Right atrium auricular region (tissue), 2 donors: ENCODE results near the gene ERP44. TPM values are rescaled to one million over a fixed set of nuclear protein-coding genes. Genes with fewer than 3 reads are reported as not detected.

ENCODE experiments used
- DNase-seq: peaks from one replicate; pipeline ENCODE4 v3.0.0-alpha.2; 2019; ENCODE audit warnings: low spot score
- H3K27ac ChIP-seq, 2 donors: fragments of 200-600 bp; sonication (generic); 1 replicate in 1 of 2; 2 replicates in 1 of 2; pipeline ENCODE4 v1.5.1; 2016 to 2019
- H3K27me3 ChIP-seq, 2 donors: fragments of 200-600 bp; sonication (generic); one replicate each; pipeline versions ENCODE4 v1.5.1 to v1.6.0; 2017 to 2019
- H3K36me3 ChIP-seq: fragments of 200-600 bp; sonication (generic); one replicate; pipeline ENCODE4 v1.5.1; 2016
- H3K4me1 ChIP-seq, 2 donors: fragments of 200-600 bp; sonication (generic); one replicate each; pipeline versions ENCODE4 v1.5.1 to v1.6.0; 2017 to 2019
- H3K4me3 ChIP-seq, 2 donors: fragments of 200-600 bp; sonication (generic); 1 replicate in 1 of 2; 2 replicates in 1 of 2; pipeline ENCODE4 v1.5.1; 2017 to 2019; ENCODE audit warnings: mild to moderate bottlenecking in 1 of 2, moderate library complexity in 1 of 2
- H3K9me3 ChIP-seq, 2 donors: fragments of 200-600 bp; sonication (generic); one replicate each; pipeline ENCODE4 v1.5.1; 2019
- CTCF ChIP-seq, 2 donors: fragments of 200-600 bp; sonication (generic); IDR thresholded peaks; one replicate each; pipeline ENCODE4 v1.5.1; 2019; ENCODE audit warnings: antibody characterized with exemption in 2 of 2
- total RNA-seq, 2 donors: library from RNA; depleted of rRNA; stranded (reverse); fragments of >200 nt; gene quantifications; one replicate each; pipeline ENCODE4 v1.1.0, GENCODE V29; 2016

Gene ERP44
- total RNA-seq, 2 donors from 2014 or later = 11.0 to 12.9 TPM

GRCh38 chr9:99929652-99930051 lies 169.1 kb downstream of the ERP44 start:
- DNase-seq = no peak
- peaks cover 6% of the 10 kb centered on the region for H3K36me3 ChIP-seq
- H3K4me1 ChIP-seq = no peaks in the 10 kb centered on the region
- no peak for TF ChIP-seq CTCF (IDR thresholded peaks at IDR 0.05)
- H3K9me3 ChIP-seq = peaks cover 0 to 18% of the 10 kb centered on the region in 2 donors
- H3K27me3 ChIP-seq = no peaks in the 10 kb centered on the region
- no peak overlapping the region for H3K4me3 ChIP-seq
- no peak overlapping the region for H3K27ac ChIP-seq

Other genes starting within 250 kb of the ERP44 start
- 10 to 100 TPM; 16.1 to 18.8 TPM for gene STX17, start 192.3 kb downstream of the ERP44 start, total RNA-seq
- gene INVS, start 243 bp upstream of the ERP44 start, total RNA-seq = 10 to 100 TPM in 1 of 2 donors, 1 to 10 TPM in 1; 7.8 to 10.1 TPM